C4-2B (cell line): Measurements from ENCODE around the gene RBMS3.

Experiments
- CTCF ChIP-seq: fragments of 450-650 bp; conservative IDR thresholded peaks from 2 replicates; pipeline ENCODE4 v1.5.1; 2017; ENCODE audit warnings: mild to moderate bottlenecking
- ZFX ChIP-seq: fragments of 450-650 bp; IDR thresholded peaks from 2 replicates; pipeline ENCODE4 v1.6.1; 2017

- no peak for TF ChIP-seq CTCF
- TF ChIP-seq ZFX: no peak
Measured at GRCh38 chr3:29971895-29972294, 691.0 kb downstream of the RBMS3 start.
